HG03565 (cell line): ENCODE measurements around the gene ING3.

Source experiments
- ATAC-seq: cut with Tn5 transposase; IDR thresholded peaks from one replicate; pipeline ENCODE4 v1.9.1; 2021; ENCODE audit warnings: mild to moderate bottlenecking, moderate library complexity; ENCODE audit not compliant: unreplicated experiment

The ING3 gene

GRCh38 chr7:120950539-120951308, at the start of gene ING3:
Gene ING3 (plus strand): TSS chr7:120950777. CDS start chr7:120950897, 120 bp downstream.
- ATAC-seq, result peak; percentile 96

GRCh38 chr7:120915314-120916105, 35.1 kb upstream of the ING3 start:
- no peak for ATAC-seq

- ATAC-seq, result no peak
Observed at GRCh38 chr7:120916121-120916520, 34.5 kb upstream of the ING3 start.

GRCh38 chr7:120916538-120916937, 34.0 kb upstream of the ING3 start:
- ATAC-seq, result no peak

- no peak for ATAC-seq
Observed at GRCh38 chr7:120919466-120919865, 31.1 kb upstream of the ING3 start.

GRCh38 chr7:120920034-120920433, 30.5 kb upstream of the ING3 start:
- no peak for ATAC-seq

GRCh38 chr7:120920591-120921274, 29.8 kb upstream of the ING3 start:
- ATAC-seq, result no peak

GRCh38 chr7:120924837-120925236, 25.7 kb upstream of the ING3 start:
- ATAC-seq, result no peak

- no peak for ATAC-seq
Observed at GRCh38 chr7:120925392-120925791, 25.2 kb upstream of the ING3 start.

GRCh38 chr7:120926943-120927346, 23.6 kb upstream of the ING3 start:
- no peak for ATAC-seq

- peak; percentile 72 for ATAC-seq
Observed at GRCh38 chr7:120927454-120928103, 23.0 kb upstream of the ING3 start.

- no peak for ATAC-seq
Observed at GRCh38 chr7:120931243-120931642, 19.3 kb upstream of the ING3 start.

- ATAC-seq, result no peak
Observed at GRCh38 chr7:120933475-120933874, 17.1 kb upstream of the ING3 start.

- no peak for ATAC-seq
Observed at GRCh38 chr7:120939345-120939744, 11.2 kb upstream of the ING3 start.

- no peak for ATAC-seq
Observed at GRCh38 chr7:120941064-120941463, 9.5 kb upstream of the ING3 start.

GRCh38 chr7:120941856-120942255, 8.7 kb upstream of the ING3 start:
- ATAC-seq, result no peak

- no peak for ATAC-seq
Observed at GRCh38 chr7:120942861-120943260, 7.7 kb upstream of the ING3 start.

- no peak for ATAC-seq
Observed at GRCh38 chr7:120944826-120945562, 5.6 kb upstream of the ING3 start.

GRCh38 chr7:120947980-120948379, 2.6 kb upstream of the ING3 start:
- no peak for ATAC-seq

GRCh38 chr7:120949393-120949911, 1.1 kb upstream of the ING3 start:
- no peak for ATAC-seq
